Activated CD8-positive, alpha-beta memory T cell treated with anti-CD3 and anti-CD28 coated beads, Interleukin-2, amount 10 ng/mL, durations not matched to agents 7 days and 5 days (primary cell): ENCODE measurements around the gene LSR. TPM values are rescaled to one million over a fixed set of nuclear protein-coding genes. Genes with fewer than 3 reads are reported as not detected.

Experiments
- ATAC-seq: fragments of 150-1000 bp; cut with Tn5 transposase; one replicate; pipeline ENCODE4 v1.10.0; 2021; ENCODE audit warnings: moderate library complexity
- CTCF ChIA-PET: fragments of 350-600 bp; sonication (Branson Sonifier 250); formaldehyde crosslinking; loops from one replicate; lab custom pipeline; 2021; ENCODE audit warnings: antibody characterized with exemption; lab: Charles Lee
- DNase-seq: peaks from one replicate; pipeline ENCODE4 v3.0.0-alpha.2; 2020
- H3K27ac Mint-ChIP-seq: one replicate; pipeline ENCODE4 v1.8.0; 2021; ENCODE audit warnings: mild to moderate bottlenecking, mixed read lengths
- H3K27me3 Mint-ChIP-seq: one replicate; pipeline ENCODE4 v1.8.0; 2021; ENCODE audit warnings: mixed read lengths
- H3K36me3 Mint-ChIP-seq: one replicate; pipeline ENCODE4 v1.8.0; 2021; ENCODE audit warnings: mild to moderate bottlenecking, mixed read lengths
- H3K4me1 Mint-ChIP-seq: one replicate; pipeline ENCODE4 v1.8.0; 2021; ENCODE audit warnings: mixed read lengths
- H3K4me3 Mint-ChIP-seq: one replicate; pipeline ENCODE4 v1.8.0; 2021; ENCODE audit warnings: mild to moderate bottlenecking, moderate library complexity, mixed read lengths
- H3K9me3 Mint-ChIP-seq: one replicate; pipeline ENCODE4 v1.8.0; 2022; ENCODE audit warnings: low read depth, mixed read lengths
- total RNA-seq, 2 experiments: library from RNA; stranded (reverse); gene quantifications; one replicate each; pipeline ENCODE4 v1.2.3, GENCODE V29; 2021

LSR gene
- total RNA-seq, 2 experiments from 2014 or later = 7.2 to 10.0 TPM

GRCh38 chr19:35292421-35293362 lies 43.9 kb downstream of the LSR start:
- Mint-ChIP-seq H3K4me1 (peaks cover 8% of the 10 kb centered on the region), H3K4me3 (no peak overlapping the region), H3K27ac (no peak overlapping the region), H3K9me3 (no peaks in the 10 kb centered on the region), H3K27me3 (no peaks in the 10 kb centered on the region), H3K36me3 (no peaks in the 10 kb centered on the region)
- CTCF ChIA-PET = no interaction called here
- DNase-seq (no peak), ATAC-seq (no peak)

GRCh38 chr19:35293363-35293739 lies 44.5 kb downstream of the LSR start:
- H3K27ac Mint-ChIP-seq = no peak overlapping the region
- H3K36me3 Mint-ChIP-seq = no peaks in the 10 kb centered on the region
- H3K4me3 Mint-ChIP-seq = no peak overlapping the region
- no peaks in the 10 kb centered on the region for H3K27me3 Mint-ChIP-seq
- DNase-seq (no peak), ATAC-seq (no peak)
- CTCF ChIA-PET = no interaction called here
- no peaks in the 10 kb centered on the region for H3K9me3 Mint-ChIP-seq
- H3K4me1 Mint-ChIP-seq = peaks cover 8% of the 10 kb centered on the region

GRCh38 chr19:35293808-35294207 lies 45.0 kb downstream of the LSR start:
- Mint-ChIP-seq H3K4me3 (no peak overlapping the region), H3K27me3 (no peaks in the 10 kb centered on the region), H3K36me3 (no peaks in the 10 kb centered on the region), H3K4me1 (peaks cover 8% of the 10 kb centered on the region), H3K27ac (no peak overlapping the region), H3K9me3 (no peaks in the 10 kb centered on the region)
- DNase-seq (no peak), ATAC-seq (no peak)
- CTCF ChIA-PET = interaction anchor here (1.5 kb wide), 1 partner anchor 59 kb away, joined by 3 read pairs; no protein-coding TSS in a partner anchor

- no peak overlapping the region for H3K27ac Mint-ChIP-seq
- CTCF ChIA-PET = interaction anchor here (1.5 kb wide), 1 partner anchor 58 kb away, joined by 3 read pairs; no protein-coding TSS in a partner anchor
- no peak for ATAC-seq
These were observed 45.5 kb downstream of the LSR start for GRCh38 chr19:35294328-35294727.

GRCh38 chr19:35294859-35295791 lies 46.3 kb downstream of the LSR start:
- CTCF ChIA-PET = interaction anchor here (1.0 to 1.5 kb wide), 2 partner anchors 27 to 58 kb away, joined by 3 read pairs; no protein-coding TSS in a partner anchor
- Mint-ChIP-seq H3K9me3 (no peaks in the 10 kb centered on the region), H3K4me3 (no peak overlapping the region), H3K27ac (no peak overlapping the region), H3K27me3 (no peaks in the 10 kb centered on the region), H3K4me1 (peaks cover 8% of the 10 kb centered on the region), H3K36me3 (no peaks in the 10 kb centered on the region)
- DNase-seq (no peak), ATAC-seq (peak; percentile 4)

More at GRCh38 chr19:35294328-35294727, 45.5 kb downstream of the LSR start:
- peaks cover 8% of the 10 kb centered on the region for H3K4me1 Mint-ChIP-seq
- H3K27me3 Mint-ChIP-seq = no peaks in the 10 kb centered on the region
- no peak for DNase-seq
- H3K4me3 Mint-ChIP-seq = no peak overlapping the region
- H3K9me3 Mint-ChIP-seq = no peaks in the 10 kb centered on the region
- no peaks in the 10 kb centered on the region for H3K36me3 Mint-ChIP-seq

GRCh38 chr19:35295792-35296462 lies 47.1 kb downstream of the LSR start:
- Mint-ChIP-seq H3K4me1 (peaks cover 8% of the 10 kb centered on the region), H3K9me3 (no peaks in the 10 kb centered on the region), H3K27me3 (no peaks in the 10 kb centered on the region), H3K4me3 (no peak overlapping the region), H3K27ac (no peak overlapping the region), H3K36me3 (no peaks in the 10 kb centered on the region)
- CTCF ChIA-PET = interaction anchor here (1.0 kb wide), 1 partner anchor 28 kb away, joined by 3 read pairs; no protein-coding TSS in a partner anchor
- DNase-seq (peak; percentile 73), ATAC-seq (peak; percentile 81)

GRCh38 chr19:35296644-35297514 lies 48.1 kb downstream of the LSR start:
- Mint-ChIP-seq H3K27ac (no peak overlapping the region), H3K27me3 (no peaks in the 10 kb centered on the region), H3K36me3 (no peaks in the 10 kb centered on the region), H3K4me1 (peaks cover 8% of the 10 kb centered on the region), H3K9me3 (no peaks in the 10 kb centered on the region), H3K4me3 (no peak overlapping the region)
- DNase-seq (no peak), ATAC-seq (peak; percentile 17)
- CTCF ChIA-PET = no interaction called here

- CTCF ChIA-PET = no interaction called here
- ATAC-seq = no peak
These were observed 48.7 kb downstream of the LSR start for GRCh38 chr19:35297515-35297848.

GRCh38 chr19:35297922-35298321 lies 49.1 kb downstream of the LSR start:
- H3K36me3 Mint-ChIP-seq = no peaks in the 10 kb centered on the region
- H3K27me3 Mint-ChIP-seq = peaks cover 2% of the 10 kb centered on the region
- DNase-seq = no peak
- no peak for ATAC-seq
- H3K27ac Mint-ChIP-seq = no peak overlapping the region
- H3K4me3 Mint-ChIP-seq = no peak overlapping the region
- CTCF ChIA-PET = no interaction called here
- peaks cover 8% of the 10 kb centered on the region for H3K4me1 Mint-ChIP-seq
- no peaks in the 10 kb centered on the region for H3K9me3 Mint-ChIP-seq

More at GRCh38 chr19:35297515-35297848, 48.7 kb downstream of the LSR start:
- Mint-ChIP-seq H3K27me3 (peaks cover 2% of the 10 kb centered on the region), H3K4me1 (peaks cover 8% of the 10 kb centered on the region), H3K27ac (no peak overlapping the region), H3K36me3 (no peaks in the 10 kb centered on the region), H3K9me3 (no peaks in the 10 kb centered on the region), H3K4me3 (no peak overlapping the region)
- DNase-seq = no peak

GRCh38 chr19:35298561-35298972 lies 49.8 kb downstream of the LSR start:
- CTCF ChIA-PET = no interaction called here
- Mint-ChIP-seq H3K27me3 (peaks cover 2% of the 10 kb centered on the region), H3K36me3 (no peaks in the 10 kb centered on the region), H3K9me3 (no peaks in the 10 kb centered on the region), H3K4me1 (peaks cover 8% of the 10 kb centered on the region), H3K4me3 (no peak overlapping the region), H3K27ac (no peak overlapping the region)
- ATAC-seq (no peak), DNase-seq (no peak)

GRCh38 chr19:35299523-35300338 lies 50.9 kb downstream of the LSR start:
- H3K27me3 Mint-ChIP-seq = peaks cover 2% of the 10 kb centered on the region
- DNase-seq (no peak), ATAC-seq (no peak)
- H3K4me3 Mint-ChIP-seq = no peak overlapping the region
- CTCF ChIA-PET = no interaction called here
- no peaks in the 10 kb centered on the region for H3K9me3 Mint-ChIP-seq
- H3K27ac Mint-ChIP-seq = no peak overlapping the region
- peaks cover 8% of the 10 kb centered on the region for H3K4me1 Mint-ChIP-seq
- H3K36me3 Mint-ChIP-seq = no peaks in the 10 kb centered on the region

GRCh38 chr19:35300339-35300649 lies 51.5 kb downstream of the LSR start:
- Mint-ChIP-seq H3K27ac (no peak overlapping the region), H3K27me3 (peaks cover 2% of the 10 kb centered on the region), H3K4me3 (no peak overlapping the region), H3K36me3 (no peaks in the 10 kb centered on the region), H3K4me1 (peaks cover 8% of the 10 kb centered on the region), H3K9me3 (no peaks in the 10 kb centered on the region)
- ATAC-seq = no peak
- CTCF ChIA-PET = no interaction called here
- DNase-seq = no peak
